GM19099 (cell line): ENCODE measurements around the gene ST3GAL3.

Experiments used
- POLR2A ChIP-seq: IDR thresholded peaks from 3 replicates; pipeline ENCODE4 v1.6.1; 2011; ENCODE audit warnings: low read depth; ENCODE audit not compliant: insufficient read length; ENCODE audit errors: extremely low read depth

The ST3GAL3 gene

GRCh38 chr1:43854473-43854872 lies 147.1 kb downstream of the ST3GAL3 start:
- no peak for TF ChIP-seq POLR2A

GRCh38 chr1:43856188-43856587 lies 148.9 kb downstream of the ST3GAL3 start:
- TF ChIP-seq POLR2A = no peak

GRCh38 chr1:43857163-43857562 lies 149.8 kb downstream of the ST3GAL3 start:
- no peak for TF ChIP-seq POLR2A

- TF ChIP-seq POLR2A = no peak
These were observed 151.0 kb downstream of the ST3GAL3 start for GRCh38 chr1:43858324-43858723.

GRCh38 chr1:43861337-43861736 lies 154.0 kb downstream of the ST3GAL3 start:
- TF ChIP-seq POLR2A = no peak

GRCh38 chr1:43861988-43862735 lies 154.8 kb downstream of the ST3GAL3 start:
- no peak for TF ChIP-seq POLR2A

- TF ChIP-seq POLR2A = no peak
These were observed 157.0 kb downstream of the ST3GAL3 start for GRCh38 chr1:43864111-43865045.

- TF ChIP-seq POLR2A = no peak
These were observed 158.9 kb downstream of the ST3GAL3 start for GRCh38 chr1:43866201-43866600.

GRCh38 chr1:43867976-43868740 lies 160.8 kb downstream of the ST3GAL3 start:
- TF ChIP-seq POLR2A = no peak

GRCh38 chr1:43868741-43869067 lies 161.4 kb downstream of the ST3GAL3 start:
- no peak for TF ChIP-seq POLR2A

- no peak for TF ChIP-seq POLR2A
These were observed 163.0 kb downstream of the ST3GAL3 start for GRCh38 chr1:43870306-43870705.

- TF ChIP-seq POLR2A = no peak
These were observed 164.0 kb downstream of the ST3GAL3 start for GRCh38 chr1:43871181-43871910.

- TF ChIP-seq POLR2A = no peak
These were observed 164.9 kb downstream of the ST3GAL3 start for GRCh38 chr1:43872280-43872679.

GRCh38 chr1:43873851-43874250 lies 166.5 kb downstream of the ST3GAL3 start:
- TF ChIP-seq POLR2A = no peak

GRCh38 chr1:43874716-43875115 lies 167.4 kb downstream of the ST3GAL3 start:
- no peak for TF ChIP-seq POLR2A
